ENCODE results near the gene SLC35D3.
"Not testable (repeated sequence)": the region's sequence is repeated elsewhere in the genome, so short reads cannot be mapped to it uniquely, and the experiment has no call there.

Gene SLC35D3

GRCh38 chr6:136967876-136968752, 46.0 kb downstream of the SLC35D3 start:
- peak; percentile 62 for DNase-seq

- no peak for DNase-seq
Measured at GRCh38 chr6:136968837-136969236, 46.7 kb downstream of the SLC35D3 start.

GRCh38 chr6:136969433-136969832, 47.3 kb downstream of the SLC35D3 start:
- no peak for DNase-seq

- DNase-seq: no peak
Measured at GRCh38 chr6:136969930-136970329, 47.8 kb downstream of the SLC35D3 start.

GRCh38 chr6:136971609-136972008, 49.5 kb downstream of the SLC35D3 start:
- no peak for DNase-seq

GRCh38 chr6:136973781-136974180, 51.7 kb downstream of the SLC35D3 start:
- DNase-seq: not testable (repeated sequence)

Measured in activated gamma-delta T cell treated with Interleukin-2 at 50 U/mL for 16 hours (primary cell).